H9 (cell line): ENCODE data around the gene ZFP14. TPM values are rescaled to one million over a fixed set of nuclear protein-coding genes. Genes with fewer than 3 reads are reported as not detected.

Source experiments
- DNase-seq: peaks from one replicate; pipeline ENCODE4 v3.0.0-alpha.2; 2017
- H2AFZ ChIP-seq: one replicate; pipeline ENCODE4 v1.6.1; 2013; ENCODE audit warnings: mild to moderate bottlenecking, low read length, control low read depth, moderate library complexity
- H2AK5ac ChIP-seq: 2 replicates; pipeline ENCODE4 v1.6.1; 2013; ENCODE audit warnings: low read length, control low read depth, mixed read lengths; ENCODE audit not compliant: insufficient read length
- H2BK120ac ChIP-seq: one replicate; pipeline ENCODE4 v1.6.1; 2013; ENCODE audit warnings: low read depth, mild to moderate bottlenecking, low read length, control low read depth, inconsistent platforms; ENCODE audit not compliant: poor library complexity, severe bottlenecking
- H2BK12ac ChIP-seq: 2 replicates; pipeline ENCODE4 v1.6.1; 2013; ENCODE audit warnings: low read length, control low read depth, mixed read lengths, low read depth; ENCODE audit not compliant: insufficient read length
- H2BK15ac ChIP-seq: 2 replicates; pipeline ENCODE4 v1.6.1; 2013; ENCODE audit warnings: low read depth, low read length, control low read depth
- H2BK20ac ChIP-seq: one replicate; pipeline ENCODE4 v1.6.1; 2013; ENCODE audit warnings: low read depth, mild to moderate bottlenecking, low read length, control low read depth, inconsistent platforms; ENCODE audit not compliant: poor library complexity, severe bottlenecking
- H2BK5ac ChIP-seq: 2 replicates; pipeline ENCODE4 v1.6.1; 2013; ENCODE audit warnings: low read length, control low read depth, mixed read lengths; ENCODE audit not compliant: insufficient read length
- H3K14ac ChIP-seq: 2 replicates; pipeline ENCODE4 v1.6.1; 2013; ENCODE audit warnings: low read length, control low read depth; ENCODE audit not compliant: insufficient read depth
- H3K18ac ChIP-seq: 2 replicates; pipeline ENCODE4 v1.6.1; 2013; ENCODE audit warnings: low read depth, mild to moderate bottlenecking, mixed read lengths, low read length, control low read depth; ENCODE audit not compliant: insufficient read length
- H3K23ac ChIP-seq: 2 replicates; pipeline ENCODE4 v1.6.1; 2013; ENCODE audit warnings: low read length, control low read depth, mixed read lengths, low read depth; ENCODE audit not compliant: insufficient read length
- H3K23me2 ChIP-seq: 2 replicates; pipeline ENCODE4 v1.6.1; 2013; ENCODE audit warnings: low read depth, mild to moderate bottlenecking, mixed read lengths, low read length, control low read depth; ENCODE audit not compliant: insufficient read length, poor library complexity, severe bottlenecking
- H3K27ac ChIP-seq: 2 replicates; pipeline ENCODE4 v1.5.1; 2013; ENCODE audit warnings: low read length, control low read depth, mixed read lengths, low read depth; ENCODE audit not compliant: insufficient read length
- H3K27me3 ChIP-seq: 2 replicates; pipeline ENCODE4 v1.6.1; 2013; ENCODE audit warnings: low read length, control low read depth, inconsistent platforms; ENCODE audit not compliant: insufficient read depth
- H3K4ac ChIP-seq: 2 replicates; pipeline ENCODE4 v1.6.1; 2013; ENCODE audit warnings: low read depth, mild to moderate bottlenecking, control low read depth, inconsistent platforms, low read length, moderate library complexity
- H3K4me1 ChIP-seq: 2 replicates; pipeline ENCODE4 v1.6.1; 2013; ENCODE audit warnings: low read length, control low read depth, inconsistent platforms; ENCODE audit not compliant: insufficient read depth
- H3K4me2 ChIP-seq: 2 replicates; pipeline ENCODE4 v1.6.1; 2013; ENCODE audit warnings: low read length, control low read depth, mixed read lengths; ENCODE audit not compliant: insufficient read length, insufficient read depth
- H3K56ac ChIP-seq: 2 replicates; pipeline ENCODE4 v1.6.1; 2013; ENCODE audit warnings: low read depth, mild to moderate bottlenecking, mixed read lengths, low read length, control low read depth; ENCODE audit not compliant: insufficient read length
- H3K79me1 ChIP-seq: 2 replicates; pipeline ENCODE4 v1.6.1; 2013; ENCODE audit warnings: low read depth, mild to moderate bottlenecking, moderate library complexity, low read length, control low read depth, inconsistent platforms; ENCODE audit not compliant: insufficient read depth, poor library complexity, severe bottlenecking
- H3K79me2 ChIP-seq: 2 replicates; pipeline ENCODE4 v1.6.1; 2013; ENCODE audit warnings: low read length, control low read depth, inconsistent platforms; ENCODE audit not compliant: insufficient read depth
- H3K9ac ChIP-seq: 2 replicates; pipeline ENCODE4 v1.6.1; 2013; ENCODE audit warnings: low read length, control low read depth, mixed read lengths; ENCODE audit not compliant: insufficient read length; ENCODE audit errors: extremely low read depth
- H3K9me3 ChIP-seq: one replicate; pipeline ENCODE4 v1.6.1; 2013; ENCODE audit warnings: low read depth, low read length, inconsistent platforms; ENCODE audit not compliant: control insufficient read depth
- H3T11ph ChIP-seq: one replicate; pipeline ENCODE4 v1.6.1; 2013; ENCODE audit warnings: mild to moderate bottlenecking, low read length, control low read depth, inconsistent platforms
- H4K20me1 ChIP-seq: one replicate; pipeline ENCODE4 v1.6.1; 2013; ENCODE audit not compliant: control insufficient read depth, insufficient read length, insufficient read depth
- H4K5ac ChIP-seq: 2 replicates; pipeline ENCODE4 v1.6.1; 2013; ENCODE audit warnings: low read depth, mild to moderate bottlenecking, mixed read lengths, low read length, control low read depth; ENCODE audit not compliant: insufficient read length
- H4K8ac ChIP-seq: replicated peaks from 2 replicates; pipeline ENCODE4 v1.6.1; 2013; ENCODE audit warnings: low read length, control low read depth, mixed read lengths, low read depth; ENCODE audit not compliant: insufficient read length
- H4K91ac ChIP-seq: 2 replicates; pipeline ENCODE4 v1.6.1; 2013; ENCODE audit warnings: low read depth, mild to moderate bottlenecking, moderate library complexity, mixed read lengths, low read length, control low read depth; ENCODE audit not compliant: insufficient read length
- H3K27ac Mint-ChIP-seq, 3 experiments: 2 replicates in 2 of 3; 3 replicates in 1 of 3; pipeline ENCODE4 v1.8.0; 2020 to 2021; ENCODE audit warnings: mixed read lengths in 3 of 3, mild to moderate bottlenecking in 1 of 3, moderate library complexity in 1 of 3
- H3K27me3 Mint-ChIP-seq: 2 replicates; pipeline ENCODE4 v1.8.0; 2021; ENCODE audit warnings: low read depth, mild to moderate bottlenecking, moderate library complexity, mixed read lengths
- H3K36me3 Mint-ChIP-seq, 3 experiments: 2 replicates in 2 of 3; 3 replicates in 1 of 3; pipeline ENCODE4 v1.8.0; 2020 to 2021; ENCODE audit warnings: low read depth in 3 of 3, mixed read lengths in 3 of 3; ENCODE audit not compliant: insufficient read depth in 1 of 3
- H3K4me1 Mint-ChIP-seq, 2 experiments: 2 replicates each; pipeline ENCODE4 v1.8.0; 2020; ENCODE audit warnings: mixed read lengths in 2 of 2
- H3K4me3 Mint-ChIP-seq, 2 experiments: 2 replicates in 1 of 2; 3 replicates in 1 of 2; pipeline ENCODE4 v1.8.0; 2020 to 2021; ENCODE audit warnings: mild to moderate bottlenecking in 2 of 2, mixed read lengths in 2 of 2, moderate library complexity in 1 of 2
- H3K9me3 Mint-ChIP-seq, 2 experiments: 2 replicates in 1 of 2; 3 replicates in 1 of 2; pipeline ENCODE4 v1.8.0; 2020; ENCODE audit warnings: mild to moderate bottlenecking in 2 of 2, mixed read lengths in 2 of 2, moderate library complexity in 1 of 2
- CTCF ChIP-seq: fragments of 200-600 bp; sonication (generic); conservative IDR thresholded peaks from 3 replicates; pipeline ENCODE4 v1.8.0; 2021; ENCODE audit warnings: antibody characterized with exemption, mild to moderate bottlenecking
- WGBS: extraction: QIAGEN DNeasy Blood & Tissue Kit; methylation state at CpG from one replicate; pipeline ENCODE4 v1.1.7; 2013; ENCODE audit warnings: missing lambda C conversion rate, low lambda C conversion rate, mixed read lengths; ENCODE audit not compliant: insufficient read length; ENCODE audit errors: extremely low coverage; 5-methylcytosine and 5-hydroxymethylcytosine counted together
- total RNA-seq: library from RNA; stranded (reverse); gene quantifications from 2 replicates; pipeline ENCODE4 v1.2.1, GENCODE V29; 2021

The ZFP14 gene
- total RNA-seq, 1 experiment from 2014 or later, result 4.5 TPM

- no peaks in the 10 kb centered on the region for H3K79me2 ChIP-seq
- H3K27ac ChIP-seq, result no peak overlapping the region
- H3K4ac ChIP-seq, result no peak overlapping the region
- Mint-ChIP-seq H3K27me3 (no peaks in the 10 kb centered on the region), H3K9me3 (peaks cover 38 to 57% of the 10 kb centered on the region in 2 experiments), H3K4me3 (no peak overlapping the region), H3K36me3 (peaks cover 56 to 76% (median 63%) of the 10 kb centered on the region in 3 experiments), H3K4me1 (no peaks in the 10 kb centered on the region), H3K27ac (no peak overlapping the region)
- no peaks in the 10 kb centered on the region for H3K23me2 ChIP-seq
- H2BK5ac ChIP-seq, result no peak overlapping the region
- no peak overlapping the region for H2BK15ac ChIP-seq
- peaks cover 24% of the 10 kb centered on the region for H3K9me3 ChIP-seq
- no peak overlapping the region for H3K14ac ChIP-seq
- no peak for TF ChIP-seq CTCF
- H2BK12ac ChIP-seq, result no peak overlapping the region
- no peak overlapping the region for H3K56ac ChIP-seq
- DNase-seq, result no peak
- no peak overlapping the region for H3K4me2 ChIP-seq
- no peak overlapping the region for H2AFZ ChIP-seq
- H4K5ac ChIP-seq, result no peak overlapping the region
- no peaks in the 10 kb centered on the region for H3K27me3 ChIP-seq
- H3K79me1 ChIP-seq, result no peaks in the 10 kb centered on the region
- H3T11ph ChIP-seq, result no peak overlapping the region
- no peak overlapping the region for H3K18ac ChIP-seq
- no peak overlapping the region for H3K23ac ChIP-seq
- H2AK5ac ChIP-seq, result no peak overlapping the region
- no peak overlapping the region for H4K8ac ChIP-seq
- no CpG with 5 or more reads among the region's 10 CpGs for WGBS
- H2BK20ac ChIP-seq, result no peak overlapping the region
- H2BK120ac ChIP-seq, result no peak overlapping the region
- H4K91ac ChIP-seq, result no peak overlapping the region
- no peak overlapping the region for H3K9ac ChIP-seq
- H4K20me1 ChIP-seq, result no peaks in the 10 kb centered on the region
- H3K4me1 ChIP-seq, result no peaks in the 10 kb centered on the region
These were observed 38.1 kb downstream of the ZFP14 start for GRCh38 chr19:36340786-36341372.
